GM13976 (cell line): ENCODE data around the gene PDCD1.

ENCODE experiments used
- DNase-seq: peaks from one replicate; pipeline ENCODE4 v3.0.0; 2012; ENCODE audit warnings: low spot score
- in situ Hi-C: fragments of 300-500 bp; cut with MboI; formaldehyde crosslinking; loops from one replicate; pipeline ENCODE4 v1.12.0; 2022; ENCODE audit warnings: low sequenced_read_pairs, mixed read lengths, inconsistent platforms; ENCODE audit not compliant: unreplicated experiment
- TF ChIP-seq, protein P1 (sequence below): IDR thresholded peaks from 2 replicates; pipeline ENCODE4 v1.5.1; 2012; ENCODE audit warnings: borderline replicate concordance, mild to moderate bottlenecking; ENCODE audit not compliant: insufficient read depth; ENCODE audit errors: extremely low read depth, missing control alignments, control extremely low read depth

The PDCD1 gene

DNA sequence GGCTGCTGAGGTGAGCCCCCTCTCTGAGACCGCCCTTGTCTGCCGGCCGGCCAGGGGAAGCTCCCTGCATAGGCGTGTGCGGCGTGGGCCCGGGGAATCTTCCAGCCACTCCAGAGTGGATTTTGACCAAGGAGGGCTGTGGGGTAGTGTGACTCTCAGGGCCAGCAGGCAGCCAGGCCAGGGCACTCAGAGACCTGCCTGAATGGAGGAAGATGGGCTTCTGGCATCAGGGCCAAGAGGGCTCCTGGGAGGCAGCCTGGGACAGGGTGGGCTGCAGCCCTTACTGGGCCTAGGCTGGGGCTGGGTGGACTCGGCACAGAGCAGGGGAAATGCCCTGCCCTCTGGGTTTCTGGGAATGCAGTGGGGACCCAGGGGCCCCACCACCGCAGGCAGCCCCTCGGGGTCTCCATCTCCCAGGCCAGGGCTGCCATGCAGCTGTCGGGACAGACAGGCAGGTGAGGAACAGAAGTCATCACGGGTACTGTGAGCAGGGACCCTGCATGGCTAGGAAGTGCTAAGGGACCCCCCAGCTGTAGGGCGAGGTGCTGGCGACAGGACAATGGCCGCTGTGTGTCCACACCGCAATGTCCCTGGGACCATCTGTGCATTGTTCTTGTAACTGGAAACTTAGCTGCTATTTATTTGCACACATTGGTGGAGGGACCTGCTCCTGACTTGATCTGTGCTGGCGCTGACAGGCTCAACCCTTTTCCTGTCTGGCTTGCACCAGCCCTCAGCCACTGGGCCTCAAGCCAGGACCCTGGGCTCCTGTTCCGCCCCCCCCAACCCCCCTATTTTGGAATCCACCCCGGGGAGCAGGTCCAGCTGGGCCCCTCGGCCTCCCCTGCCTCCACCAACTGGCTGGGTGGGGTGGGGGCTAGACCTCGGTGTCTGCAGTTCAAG, 4.1 kb downstream of the PDCD1 start:
- in situ Hi-C loops: no loop called here
- DNase-seq: peak; percentile 31
- TF ChIP-seq, protein P1, sequence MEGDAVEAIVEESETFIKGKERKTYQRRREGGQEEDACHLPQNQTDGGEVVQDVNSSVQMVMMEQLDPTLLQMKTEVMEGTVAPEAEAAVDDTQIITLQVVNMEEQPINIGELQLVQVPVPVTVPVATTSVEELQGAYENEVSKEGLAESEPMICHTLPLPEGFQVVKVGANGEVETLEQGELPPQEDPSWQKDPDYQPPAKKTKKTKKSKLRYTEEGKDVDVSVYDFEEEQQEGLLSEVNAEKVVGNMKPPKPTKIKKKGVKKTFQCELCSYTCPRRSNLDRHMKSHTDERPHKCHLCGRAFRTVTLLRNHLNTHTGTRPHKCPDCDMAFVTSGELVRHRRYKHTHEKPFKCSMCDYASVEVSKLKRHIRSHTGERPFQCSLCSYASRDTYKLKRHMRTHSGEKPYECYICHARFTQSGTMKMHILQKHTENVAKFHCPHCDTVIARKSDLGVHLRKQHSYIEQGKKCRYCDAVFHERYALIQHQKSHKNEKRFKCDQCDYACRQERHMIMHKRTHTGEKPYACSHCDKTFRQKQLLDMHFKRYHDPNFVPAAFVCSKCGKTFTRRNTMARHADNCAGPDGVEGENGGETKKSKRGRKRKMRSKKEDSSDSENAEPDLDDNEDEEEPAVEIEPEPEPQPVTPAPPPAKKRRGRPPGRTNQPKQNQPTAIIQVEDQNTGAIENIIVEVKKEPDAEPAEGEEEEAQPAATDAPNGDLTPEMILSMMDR: no peak

DNA sequence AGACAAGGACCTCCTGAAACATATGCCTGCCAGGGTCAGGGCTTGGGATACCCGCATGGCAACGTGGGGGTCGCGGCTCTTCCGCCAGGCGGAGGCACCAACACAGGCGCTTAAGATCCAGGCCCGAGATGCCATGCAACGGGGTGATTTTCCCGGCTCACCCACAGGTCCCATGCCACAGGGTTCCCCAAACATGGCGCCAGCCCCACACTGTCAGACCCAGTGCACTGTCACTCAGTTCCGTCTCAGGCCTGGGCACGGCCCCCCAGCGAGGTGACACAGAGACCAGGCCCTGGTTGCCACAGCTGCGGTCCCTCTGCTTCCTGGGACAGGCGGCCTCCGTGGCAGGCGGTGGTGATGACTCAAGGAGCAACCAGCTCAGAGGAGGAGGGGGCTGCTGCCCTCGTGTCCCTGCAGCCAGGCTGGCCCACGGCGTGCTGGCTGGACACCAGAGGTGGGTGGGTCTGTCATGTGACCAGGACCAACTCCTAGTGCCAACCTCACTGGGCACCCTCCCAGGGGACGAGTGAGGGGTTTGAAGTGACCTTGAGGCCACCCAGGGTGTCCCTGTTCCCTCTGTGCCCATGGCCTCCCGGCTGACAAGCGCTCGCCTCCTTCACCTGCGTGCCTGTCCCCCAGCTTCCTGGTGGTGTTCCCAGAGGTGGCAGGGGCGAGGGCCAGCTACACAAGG, 4.9 kb downstream of the PDCD1 start:
- TF ChIP-seq, protein P1: no peak
- in situ Hi-C loops: no loop called here
- peak; percentile 38 for DNase-seq

DNA sequence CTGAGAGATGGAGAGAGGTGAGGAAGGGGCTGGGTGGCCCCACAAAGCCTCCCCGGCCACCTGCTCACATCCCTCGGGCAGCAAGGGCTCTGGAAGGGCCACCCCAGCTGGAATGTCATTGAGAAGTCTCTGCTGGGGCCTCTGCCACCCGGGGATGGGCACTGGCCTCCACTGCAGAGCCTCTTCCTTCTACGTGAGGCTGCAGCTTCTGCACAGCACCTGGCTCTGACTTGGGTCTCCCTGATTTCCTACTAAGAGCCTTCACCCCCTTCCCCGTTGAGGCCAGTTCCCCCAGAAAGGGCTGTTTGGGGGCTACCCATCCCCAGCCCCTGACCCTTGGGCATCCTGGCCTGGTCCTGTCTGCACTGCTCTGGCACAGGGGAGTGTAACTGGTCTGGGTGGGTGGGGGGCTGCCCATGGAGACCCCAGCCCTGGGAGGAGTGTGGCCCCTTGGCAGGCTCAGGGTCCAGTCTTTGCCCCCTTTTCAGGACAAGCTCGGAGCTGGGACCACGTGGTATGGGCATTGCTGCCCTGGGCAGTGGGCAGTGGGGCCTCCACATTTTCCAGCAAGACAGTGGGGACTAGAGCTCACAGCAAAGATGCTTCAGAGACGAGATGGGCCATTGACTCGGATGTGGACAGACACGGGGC, 5.6 kb downstream of the PDCD1 start:
- in situ Hi-C loops: no loop called here
- peak; percentile 37 for DNase-seq
- TF ChIP-seq, protein P1: no peak

DNA sequence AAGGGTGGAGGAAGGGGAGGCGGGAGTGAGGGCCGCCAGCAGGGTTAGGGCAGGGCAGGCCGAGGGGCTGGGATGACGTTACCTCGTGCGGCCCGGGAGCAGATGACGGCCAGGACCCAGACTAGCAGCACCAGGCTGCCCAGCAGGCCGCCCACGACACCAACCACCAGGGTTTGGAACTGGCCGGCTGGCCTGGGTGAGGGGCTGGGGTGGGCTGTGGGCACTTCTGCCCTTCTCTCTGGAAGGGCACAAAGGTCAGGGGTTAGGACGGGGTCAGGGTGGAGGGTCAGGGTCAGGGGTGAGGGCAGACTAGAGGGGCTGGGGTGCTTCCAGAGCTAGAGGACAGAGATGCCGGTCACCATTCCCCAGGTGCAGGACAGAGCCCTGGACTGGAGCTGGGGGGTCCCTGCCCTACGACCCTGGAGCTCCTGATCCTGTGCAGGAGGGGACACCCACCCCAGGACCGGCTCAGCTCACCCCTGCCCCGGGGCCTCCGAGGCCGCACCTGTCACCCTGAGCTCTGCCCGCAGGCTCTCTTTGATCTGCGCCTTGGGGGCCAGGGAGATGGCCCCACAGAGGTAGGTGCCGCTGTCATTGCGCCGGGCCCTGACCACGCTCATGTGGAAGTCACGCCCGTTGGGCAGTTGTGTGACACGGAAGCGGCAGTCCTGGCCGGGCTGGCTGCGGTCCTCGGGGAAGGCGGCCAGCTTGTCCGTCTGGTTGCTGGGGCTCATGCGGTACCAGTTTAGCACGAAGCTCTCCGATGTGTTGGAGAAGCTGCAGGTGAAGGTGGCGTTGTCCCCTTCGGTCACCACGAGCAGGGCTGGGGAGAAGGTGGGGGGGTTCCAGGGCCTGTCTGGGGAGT, 6.3 kb downstream of the PDCD1 start:
- TF ChIP-seq, protein P1: no peak
- DNase-seq: peak; percentile 18
- in situ Hi-C loops: no loop called here

DNA sequence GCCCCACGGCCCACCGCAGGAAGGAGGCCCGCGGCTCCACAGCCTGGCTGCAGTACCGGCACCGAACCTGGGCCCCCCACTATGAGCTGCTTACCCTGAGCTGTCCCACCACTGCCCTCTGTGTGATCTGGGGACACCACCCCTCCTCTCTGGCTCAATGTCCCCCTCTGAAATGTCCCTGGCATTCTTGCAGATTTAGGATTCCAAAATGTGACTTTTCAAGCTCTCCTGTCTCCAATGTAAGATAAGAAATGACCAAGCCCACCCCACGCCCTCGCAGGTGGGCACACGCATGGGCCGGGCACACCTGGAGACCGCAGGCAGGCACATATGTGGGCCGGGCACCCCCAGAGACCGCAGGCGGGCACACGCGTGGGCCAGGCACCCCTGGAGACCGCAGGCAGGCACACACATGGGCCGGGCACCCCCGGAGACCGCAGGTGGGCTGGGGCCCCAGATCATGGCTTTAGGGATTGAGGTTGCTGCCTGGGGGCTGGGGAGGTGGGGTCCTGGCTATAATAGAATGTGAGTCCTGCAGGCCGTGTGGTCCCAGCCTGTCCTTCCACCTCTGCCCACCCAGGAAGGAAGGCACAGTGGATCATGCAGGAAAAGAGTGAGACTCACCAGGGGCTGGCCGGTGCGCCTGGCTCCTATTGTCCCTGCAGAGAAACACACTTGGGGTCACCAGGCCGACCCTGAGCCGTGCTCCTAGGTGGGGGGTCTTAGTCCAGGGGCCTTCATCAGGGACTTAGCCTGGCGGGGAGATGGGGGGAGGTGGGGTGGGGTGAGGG, 7.2 kb downstream of the PDCD1 start:
- DNase-seq: peak; percentile 30
- in situ Hi-C loops: no loop called here

More for the DNA sequence above, 7.2 kb downstream of the PDCD1 start:
- TF ChIP-seq, protein P1: no peak
